Muscle layer of duodenum (tissue), 2 donors: ENCODE data around the gene TRAK1.

Source experiments
- H3K27ac ChIP-seq: one replicate; pipeline ENCODE4 v1.7.0; 2013; ENCODE audit warnings: mild to moderate bottlenecking, low read length
- H3K27me3 ChIP-seq: one replicate; pipeline ENCODE4 v1.7.0; 2013; ENCODE audit warnings: low read depth, mild to moderate bottlenecking, control low read depth, low read length
- H3K36me3 ChIP-seq, 2 donors: one replicate each; pipeline ENCODE4 v1.7.0; 2013; ENCODE audit warnings: low read length in 2 of 2, control low read depth in 1 of 2, mild to moderate bottlenecking in 1 of 2; ENCODE audit not compliant: insufficient read depth in 2 of 2, control insufficient read depth in 1 of 2
- H3K4me1 ChIP-seq, 2 donors: one replicate each; pipeline ENCODE4 v1.7.0; 2013; ENCODE audit warnings: low read length in 2 of 2, mild to moderate bottlenecking in 2 of 2, control low read depth in 1 of 2, moderate library complexity in 1 of 2; ENCODE audit not compliant: insufficient read depth in 2 of 2, control insufficient read depth in 1 of 2
- H3K4me3 ChIP-seq, 2 donors: one replicate each; pipeline ENCODE4 v1.7.0; 2013; ENCODE audit warnings: low read length in 2 of 2, low read depth in 1 of 2, mild to moderate bottlenecking in 1 of 2
- H3K9me3 ChIP-seq, 2 donors: one replicate each; pipeline ENCODE4 v1.7.0; 2013; ENCODE audit warnings: low read length in 2 of 2, control low read depth in 1 of 2, mild to moderate bottlenecking in 1 of 2; ENCODE audit not compliant: control insufficient read depth in 1 of 2
- donor health status: healthy.

The TRAK1 gene

GRCh38 chr3:42117175-42118008 is 26.2 kb downstream of the TRAK1 start:
- Histone ChIP-seq H3K27ac (no peak overlapping the region), H3K36me3 (no peaks in the 10 kb centered on the region), H3K9me3 (no peaks in the 10 kb centered on the region), H3K27me3 (no peaks in the 10 kb centered on the region), H3K4me1 (peaks cover 0 to 56% of the 10 kb centered on the region in 2 donors), H3K4me3 (no peak overlapping the region)

- Histone ChIP-seq H3K27ac (no peak overlapping the region), H3K9me3 (no peaks in the 10 kb centered on the region), H3K36me3 (no peaks in the 10 kb centered on the region), H3K4me3 (no peak overlapping the region), H3K27me3 (no peaks in the 10 kb centered on the region), H3K4me1 (peaks cover 0 to 67% of the 10 kb centered on the region in 2 donors)
Measured at GRCh38 chr3:42118762-42119361, 27.7 kb downstream of the TRAK1 start.

- Histone ChIP-seq H3K27ac (no peak overlapping the region), H3K4me1 (peaks cover 0 to 63% of the 10 kb centered on the region in 2 donors)
Measured at GRCh38 chr3:42119561-42120355, 28.6 kb downstream of the TRAK1 start.

GRCh38 chr3:42120866-42121265 is 29.7 kb downstream of the TRAK1 start:
- Histone ChIP-seq H3K4me1 (peaks cover 0 to 62% of the 10 kb centered on the region in 2 donors), H3K4me3 (no peak overlapping the region), H3K27ac (no peak overlapping the region), H3K27me3 (no peaks in the 10 kb centered on the region), H3K36me3 (peaks cover 0 to 4% of the 10 kb centered on the region in 2 donors), H3K9me3 (no peaks in the 10 kb centered on the region)

More at GRCh38 chr3:42119561-42120355, 28.6 kb downstream of the TRAK1 start:
- H3K36me3 ChIP-seq = no peaks in the 10 kb centered on the region
- no peak overlapping the region for H3K4me3 ChIP-seq
- no peaks in the 10 kb centered on the region for H3K27me3 ChIP-seq
- H3K9me3 ChIP-seq = no peaks in the 10 kb centered on the region

GRCh38 chr3:42122261-42123011 is 31.3 kb downstream of the TRAK1 start:
- no peaks in the 10 kb centered on the region for H3K9me3 ChIP-seq
- H3K36me3 ChIP-seq = peaks cover 0 to 5% of the 10 kb centered on the region in 2 donors
- no peak overlapping the region for H3K4me3 ChIP-seq
- H3K4me1 ChIP-seq = peaks cover 0 to 51% of the 10 kb centered on the region in 2 donors
- H3K27me3 ChIP-seq = no peaks in the 10 kb centered on the region
- H3K27ac ChIP-seq = no peak overlapping the region

- H3K27me3 ChIP-seq = no peaks in the 10 kb centered on the region
- no peak overlapping the region for H3K4me3 ChIP-seq
- H3K4me1 ChIP-seq = peaks cover 0 to 44% of the 10 kb centered on the region in 2 donors
- no peaks in the 10 kb centered on the region for H3K9me3 ChIP-seq
- H3K36me3 ChIP-seq = peaks cover 0 to 8% of the 10 kb centered on the region in 2 donors
- no peak overlapping the region for H3K27ac ChIP-seq
Measured at GRCh38 chr3:42123012-42123581, 31.9 kb downstream of the TRAK1 start.

GRCh38 chr3:42123824-42124658 is 32.9 kb downstream of the TRAK1 start:
- peaks cover 2 to 43% of the 10 kb centered on the region in 2 donors for H3K4me1 ChIP-seq
- peaks cover 0 to 8% of the 10 kb centered on the region in 2 donors for H3K36me3 ChIP-seq
- H3K27me3 ChIP-seq = no peaks in the 10 kb centered on the region
- H3K4me3 ChIP-seq = no peak overlapping the region
- no peaks in the 10 kb centered on the region for H3K9me3 ChIP-seq
- no peak overlapping the region for H3K27ac ChIP-seq

- Histone ChIP-seq H3K9me3 (no peaks in the 10 kb centered on the region), H3K4me3 (no peak overlapping the region), H3K4me1 (peaks cover 4 to 29% of the 10 kb centered on the region in 2 donors), H3K27ac (no peak overlapping the region), H3K36me3 (peaks cover 0 to 8% of the 10 kb centered on the region in 2 donors), H3K27me3 (no peaks in the 10 kb centered on the region)
Measured at GRCh38 chr3:42127226-42127625, 36.1 kb downstream of the TRAK1 start.

- no peaks in the 10 kb centered on the region for H3K27me3 ChIP-seq
- peak overlapping the region; percentile 79 for H3K27ac ChIP-seq
- no peak overlapping the region for H3K4me3 ChIP-seq
Measured at GRCh38 chr3:42128526-42128925, 37.4 kb downstream of the TRAK1 start.

More at GRCh38 chr3:42128526-42128925, 37.4 kb downstream of the TRAK1 start:
- Histone ChIP-seq H3K4me1 (peaks cover 4 to 20% of the 10 kb centered on the region in 2 donors), H3K36me3 (peaks cover 0 to 8% of the 10 kb centered on the region in 2 donors), H3K9me3 (no peaks in the 10 kb centered on the region)
